GM18867 (cell line): ENCODE results near the gene ADPRH.

Experiments
- ATAC-seq: cut with Tn5 transposase; IDR thresholded peaks from one replicate; pipeline ENCODE4 v1.9.1; 2021; ENCODE audit warnings: mild to moderate bottlenecking, moderate library complexity; ENCODE audit not compliant: unreplicated experiment

Gene ADPRH

GRCh38 chr3:119628390-119628789 lies 49.1 kb downstream of the ADPRH start:
- peak; percentile 73 for ATAC-seq

- peak; percentile 34 for ATAC-seq
These were observed 49.6 kb downstream of the ADPRH start for GRCh38 chr3:119628816-119629445.

- no peak for ATAC-seq
These were observed 51.0 kb downstream of the ADPRH start for GRCh38 chr3:119630128-119630879.

- ATAC-seq: no peak
These were observed 51.6 kb downstream of the ADPRH start for GRCh38 chr3:119630880-119631329.

GRCh38 chr3:119631516-119631915 lies 52.2 kb downstream of the ADPRH start:
- ATAC-seq: no peak

- no peak for ATAC-seq
These were observed 52.9 kb downstream of the ADPRH start for GRCh38 chr3:119632216-119632615.

- no peak for ATAC-seq
These were observed 53.5 kb downstream of the ADPRH start for GRCh38 chr3:119632829-119633228.

- no peak for ATAC-seq
These were observed 56.4 kb downstream of the ADPRH start for GRCh38 chr3:119635719-119636118.

GRCh38 chr3:119636249-119636648 lies 57.0 kb downstream of the ADPRH start:
- ATAC-seq: no peak

- ATAC-seq: no peak
These were observed 57.8 kb downstream of the ADPRH start for GRCh38 chr3:119636891-119637611.

- peak; percentile 42 for ATAC-seq
These were observed 58.6 kb downstream of the ADPRH start for GRCh38 chr3:119637679-119638477.
